ENCODE results near the gene MIGA2. TPM values are rescaled to one million over a fixed set of nuclear protein-coding genes. Genes with fewer than 3 reads are reported as not detected.
A peak's percentile ranks its signal among the peaks of the same experiment; 100 is the strongest.
"Not testable (repeated sequence)": the region's sequence is repeated elsewhere in the genome, so short reads cannot be mapped to it uniquely, and the experiment has no call there.

Gene MIGA2
- polyA plus RNA-seq, 3 donors: 22.9 to 33.4 (median 25.1) TPM

DNA sequence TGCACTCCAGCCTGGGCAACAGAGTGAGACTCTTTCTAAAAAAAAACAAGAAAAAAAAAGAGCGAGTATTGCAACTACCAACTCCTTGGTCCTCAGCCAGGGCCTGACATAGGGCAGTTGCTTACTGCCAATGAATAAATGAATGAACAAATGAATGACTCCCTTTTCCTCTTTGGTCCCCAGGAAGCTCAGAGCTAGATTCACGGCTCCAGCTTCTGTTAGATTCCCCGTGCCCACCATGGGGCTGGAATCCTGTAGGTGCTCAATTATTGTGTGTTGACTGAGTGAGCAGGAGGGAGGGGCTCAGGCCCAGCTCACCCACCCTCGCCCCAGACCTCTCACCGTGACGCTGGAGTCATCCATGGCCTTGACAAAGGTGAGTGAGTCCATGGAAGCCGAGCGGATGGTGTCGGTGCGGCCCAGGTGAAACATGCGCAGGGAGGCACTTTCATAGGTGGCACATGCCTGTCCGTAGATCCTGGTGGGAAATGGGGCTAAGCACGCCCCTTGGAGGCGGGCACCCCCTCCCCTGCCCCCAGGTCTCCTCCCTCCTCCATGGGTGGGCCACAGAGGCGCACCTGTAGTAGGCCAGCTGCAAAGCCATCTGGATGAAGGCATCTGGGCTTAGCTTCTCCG, 61.4 kb downstream of the MIGA2 start:
- DNase-seq: no peak

DNA sequence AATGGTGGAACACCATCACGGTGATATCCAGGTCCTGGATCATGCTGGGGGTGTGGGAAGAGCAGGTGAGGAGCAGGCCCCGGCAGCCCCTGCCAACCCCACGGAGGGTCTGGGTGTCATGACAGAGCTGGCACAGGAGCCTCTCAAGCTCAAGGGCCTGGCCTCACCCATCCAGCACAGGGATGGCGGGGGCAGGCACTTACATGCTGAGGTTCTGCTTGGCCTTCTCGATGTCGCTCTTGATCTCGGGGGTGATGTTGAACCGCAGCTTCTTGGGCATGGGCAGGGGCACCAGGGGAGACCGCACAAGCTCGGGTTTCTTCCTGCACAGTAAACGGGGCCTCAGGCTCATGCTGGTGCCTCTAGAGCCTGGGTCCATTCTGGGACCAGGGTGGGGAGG, 61.9 kb downstream of the MIGA2 start:
- DNase-seq: no peak

DNA sequence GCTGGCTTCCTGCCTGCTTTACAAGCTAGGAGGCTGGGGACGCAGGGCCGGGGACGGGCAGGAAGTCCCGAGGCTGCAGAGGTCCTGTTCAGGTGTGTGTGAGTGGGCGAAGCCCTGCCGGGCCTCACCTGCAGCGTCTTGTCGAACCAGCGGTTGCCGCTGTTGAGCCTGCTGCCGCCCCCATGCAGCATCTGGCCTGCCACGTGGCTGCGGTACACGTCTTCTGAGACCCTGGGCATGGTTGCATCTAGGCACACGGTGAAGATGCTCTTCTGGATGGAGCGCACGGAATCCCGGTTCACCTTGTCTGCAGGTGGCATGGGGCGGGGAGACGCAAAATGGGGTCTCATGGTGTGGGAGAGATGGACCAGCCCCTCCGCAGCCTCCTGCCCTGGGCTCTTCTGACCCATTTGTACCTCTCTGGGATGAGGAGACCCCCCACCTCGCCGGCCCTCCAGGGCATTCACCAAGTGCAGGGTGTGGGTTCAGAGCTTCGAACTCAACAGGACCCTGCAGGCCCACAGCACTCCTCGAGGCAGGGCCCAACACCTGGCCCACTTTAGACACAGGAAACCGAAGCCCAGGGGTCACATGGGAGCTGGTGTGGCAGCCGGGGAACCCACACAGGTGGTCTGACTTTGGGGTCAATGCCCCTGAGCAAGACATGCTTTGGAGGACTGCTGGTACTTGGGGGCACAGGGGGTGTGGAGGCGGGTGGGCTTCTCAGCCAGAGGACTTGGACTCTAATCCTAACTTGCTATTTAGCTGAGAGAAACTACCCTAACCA, 64.2 kb downstream of the MIGA2 start:
- DNase-seq: no peak

DNA sequence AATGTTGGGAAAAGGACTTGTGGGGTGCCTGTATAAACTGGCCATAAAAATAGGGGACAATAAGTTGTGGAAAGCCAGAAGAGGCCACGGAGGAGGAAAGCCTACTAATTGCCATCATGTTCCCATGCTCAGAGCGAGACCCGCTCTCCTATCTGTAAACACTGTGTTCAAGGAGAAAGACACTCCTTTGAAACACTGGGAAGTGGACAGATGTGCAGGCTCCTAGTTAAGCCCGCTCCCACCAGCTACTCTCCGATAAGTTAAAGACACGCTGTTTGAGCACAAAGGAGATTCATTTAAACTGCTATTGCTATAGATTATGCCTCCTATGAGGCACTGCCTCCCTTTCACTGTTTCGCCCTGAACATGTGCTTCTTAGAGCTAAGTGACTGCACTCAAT, 64.9 kb downstream of the MIGA2 start:
- DNase-seq: no peak

DNA sequence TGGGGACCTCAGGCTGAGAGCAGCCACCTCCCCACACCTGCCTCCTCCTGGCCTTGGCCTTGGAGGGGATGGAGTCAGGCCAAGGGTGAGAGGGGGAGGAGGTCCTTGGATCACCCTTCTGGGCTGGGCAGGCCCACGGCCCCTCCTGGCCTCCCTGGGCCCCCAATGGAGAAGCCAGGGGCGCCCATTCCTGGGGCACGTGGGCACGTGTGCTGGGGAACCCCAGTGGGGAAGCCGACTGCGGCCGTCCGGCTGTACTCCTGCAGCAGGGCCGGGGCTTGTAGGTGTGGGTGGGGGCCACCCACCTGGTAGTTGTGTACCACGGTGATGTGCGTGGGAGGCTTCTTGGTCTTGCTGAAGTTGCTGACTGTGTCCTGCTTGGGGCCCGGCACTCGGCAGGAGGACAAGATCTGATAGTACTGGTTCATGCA, 65.7 kb downstream of the MIGA2 start:
- no peak for DNase-seq

DNA sequence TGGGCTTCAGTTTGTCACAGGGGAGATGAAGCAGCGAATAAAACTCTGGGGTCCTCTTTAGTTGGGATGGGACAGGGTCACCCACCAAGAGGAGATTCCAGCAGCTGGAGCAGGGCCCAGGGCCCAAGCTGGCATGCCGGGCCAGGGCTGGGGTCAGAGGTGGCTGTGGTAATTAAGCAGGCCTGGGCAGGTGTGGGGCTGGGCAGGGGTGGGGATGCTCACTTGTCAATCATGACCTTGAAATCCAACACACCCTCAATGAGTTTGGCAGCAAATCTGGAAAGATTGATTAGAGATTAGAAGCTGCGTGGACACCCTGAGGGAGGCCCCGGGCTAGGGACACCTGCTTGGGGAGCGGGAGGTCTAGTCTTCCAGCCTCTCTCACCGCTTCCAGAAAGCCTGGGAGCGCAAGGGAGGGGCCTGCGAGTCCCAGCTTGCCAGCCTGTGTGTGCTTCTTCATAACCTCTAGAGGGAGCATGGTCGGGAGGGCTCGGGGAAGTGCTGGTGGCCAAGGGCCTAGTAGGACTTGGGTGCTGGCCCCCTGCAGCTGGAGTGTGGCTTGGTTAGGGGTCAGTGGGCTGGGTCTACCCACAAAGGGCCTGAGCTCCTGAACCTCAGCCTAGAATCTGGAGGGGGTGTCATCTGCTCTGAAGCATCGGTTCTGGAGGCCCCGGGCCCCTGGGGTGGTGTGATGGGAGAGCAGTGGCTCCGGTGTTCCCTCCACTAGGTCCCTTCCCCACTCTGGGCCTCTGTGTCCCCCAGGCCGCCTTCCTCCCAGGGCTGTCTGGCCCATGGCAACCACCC, 66.6 kb downstream of the MIGA2 start:
- DNase-seq: no peak

DNA sequence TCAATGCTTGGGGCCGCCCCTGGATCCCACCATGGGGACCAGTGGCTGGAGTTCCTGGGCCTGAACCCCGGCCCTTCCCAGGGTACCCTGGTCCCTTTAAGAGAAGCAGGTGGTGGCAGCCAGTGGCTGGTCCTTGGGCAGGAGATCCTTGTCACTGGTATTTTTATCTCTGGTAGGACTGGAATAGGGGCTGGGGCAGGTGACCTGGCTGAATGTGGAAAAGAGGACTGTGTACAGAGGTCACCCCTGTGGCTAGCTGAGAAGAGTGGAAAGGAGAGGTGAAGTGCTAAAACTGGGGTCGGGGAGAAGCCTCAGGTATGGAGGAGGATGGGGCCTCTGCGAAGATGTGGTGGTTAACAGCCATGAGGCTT, 67.2 kb downstream of the MIGA2 start:
- DNase-seq: no peak

DNA sequence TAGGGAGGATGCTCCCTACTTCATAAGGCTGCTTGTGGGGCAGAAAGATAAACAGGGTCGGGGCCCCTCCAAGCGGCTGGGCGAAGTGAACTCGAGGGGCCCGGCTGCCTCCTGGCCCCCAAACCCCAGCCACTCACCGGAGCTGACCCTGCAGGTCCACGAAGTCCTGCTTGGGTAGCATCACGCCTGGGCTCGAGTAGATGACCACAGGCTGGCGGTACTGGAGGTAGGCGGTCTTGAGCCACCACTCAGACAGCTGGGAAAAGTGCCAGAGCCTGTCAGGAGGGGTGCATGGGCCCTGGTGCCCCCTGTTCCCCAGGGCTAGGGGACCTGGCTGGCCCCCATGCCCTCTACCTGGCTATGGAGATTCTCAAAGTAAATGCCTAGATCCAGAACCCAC, 67.6 kb downstream of the MIGA2 start:
- DNase-seq: no peak

DNA sequence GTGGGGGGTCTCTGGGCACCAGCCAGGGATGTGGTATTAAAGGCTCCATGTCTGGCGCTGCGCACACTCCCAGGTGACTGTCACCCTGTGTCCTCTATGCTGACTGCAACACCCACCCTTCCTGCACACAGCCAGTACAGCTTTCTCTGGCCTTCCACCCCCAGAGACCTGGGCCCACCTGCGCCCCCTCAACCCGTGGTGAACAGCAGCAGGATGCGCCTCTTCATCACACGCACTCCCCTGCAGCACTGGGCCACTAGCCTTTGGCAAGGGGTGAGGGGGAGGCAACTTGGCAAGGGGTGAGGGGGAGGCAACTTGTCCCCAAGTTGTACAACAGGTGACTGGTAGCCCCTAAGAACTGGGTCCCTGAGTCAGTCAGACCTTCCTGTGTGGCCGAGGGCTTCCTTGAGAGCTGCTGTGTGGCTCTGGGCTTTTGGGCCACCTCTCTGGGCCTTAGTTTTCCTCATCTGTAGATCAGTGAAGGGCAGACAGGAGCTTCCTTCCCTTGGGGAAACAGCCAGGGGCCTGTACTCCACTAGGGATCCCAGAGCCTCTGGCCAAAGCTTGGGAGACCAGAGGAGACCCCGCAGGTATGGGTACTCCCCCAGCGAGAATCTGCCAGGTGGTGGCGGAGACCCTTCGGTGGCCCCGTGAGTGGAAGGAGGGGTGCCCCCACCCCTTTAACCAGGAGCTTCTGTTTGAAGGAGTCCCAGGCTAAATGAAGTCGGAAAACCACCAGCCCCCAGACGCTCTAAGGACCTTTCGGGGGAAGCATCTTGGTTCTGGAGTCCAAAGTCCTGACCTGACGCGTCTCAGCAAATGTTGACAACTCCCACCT, 69.7 kb downstream of the MIGA2 start:
- no peak for DNase-seq

DNA sequence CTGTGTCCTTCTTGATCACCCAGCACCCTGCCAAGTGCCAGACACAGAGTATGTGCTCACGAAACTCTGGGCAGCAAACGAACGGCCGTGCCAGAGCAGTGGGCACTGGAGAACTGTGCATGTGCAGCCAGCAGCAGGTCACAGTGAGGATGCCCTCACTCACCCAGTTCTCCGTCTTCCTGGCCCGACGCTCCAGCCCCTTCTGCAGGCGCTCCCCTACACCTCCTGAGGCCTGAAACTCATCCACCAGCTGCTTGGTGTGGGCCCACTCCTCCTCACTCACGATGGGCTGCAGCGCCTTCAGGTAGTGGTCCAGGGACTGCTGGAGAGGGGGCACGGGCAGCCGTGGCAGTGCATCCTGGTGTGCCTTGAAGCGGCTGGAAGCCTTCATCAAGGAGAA, 71.2 kb downstream of the MIGA2 start:
- no peak for DNase-seq

DNA sequence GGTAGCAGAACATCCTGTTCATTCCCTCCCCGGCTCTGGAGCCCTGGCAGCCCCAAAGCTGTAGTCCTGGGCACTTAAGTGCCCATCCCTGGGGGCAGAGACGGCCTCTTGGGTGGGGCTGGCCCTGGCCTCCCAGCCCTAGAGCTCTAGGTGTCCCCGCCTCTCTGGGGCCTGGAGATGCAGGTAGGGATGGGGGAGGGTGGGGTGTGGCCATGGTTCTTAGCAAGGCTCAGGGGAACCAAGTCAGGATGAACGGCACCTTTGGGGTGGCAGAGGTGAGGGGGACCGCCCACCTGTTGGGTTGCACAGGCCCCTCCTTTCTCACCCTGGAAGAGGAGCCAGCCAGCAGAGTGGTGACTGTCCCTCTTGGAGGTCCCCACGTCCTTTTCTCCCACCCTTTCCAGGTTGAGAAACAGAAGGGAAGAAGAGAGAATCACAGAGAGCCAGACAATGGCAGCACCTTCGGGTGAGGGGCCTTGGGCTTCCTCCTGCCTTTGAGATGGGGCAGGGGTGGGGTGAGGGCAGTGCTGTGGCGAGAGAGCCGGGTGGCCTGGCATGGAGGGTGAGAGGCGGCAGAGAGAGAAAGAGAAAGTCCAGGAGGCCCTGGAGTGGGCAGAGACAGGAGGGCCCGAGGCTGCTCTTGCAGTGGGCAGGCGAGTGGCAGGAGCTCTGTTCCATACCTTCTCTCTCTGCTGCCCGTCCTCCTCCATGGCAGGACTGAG, 71.8 kb downstream of the MIGA2 start:
- DNase-seq: no peak

DNA sequence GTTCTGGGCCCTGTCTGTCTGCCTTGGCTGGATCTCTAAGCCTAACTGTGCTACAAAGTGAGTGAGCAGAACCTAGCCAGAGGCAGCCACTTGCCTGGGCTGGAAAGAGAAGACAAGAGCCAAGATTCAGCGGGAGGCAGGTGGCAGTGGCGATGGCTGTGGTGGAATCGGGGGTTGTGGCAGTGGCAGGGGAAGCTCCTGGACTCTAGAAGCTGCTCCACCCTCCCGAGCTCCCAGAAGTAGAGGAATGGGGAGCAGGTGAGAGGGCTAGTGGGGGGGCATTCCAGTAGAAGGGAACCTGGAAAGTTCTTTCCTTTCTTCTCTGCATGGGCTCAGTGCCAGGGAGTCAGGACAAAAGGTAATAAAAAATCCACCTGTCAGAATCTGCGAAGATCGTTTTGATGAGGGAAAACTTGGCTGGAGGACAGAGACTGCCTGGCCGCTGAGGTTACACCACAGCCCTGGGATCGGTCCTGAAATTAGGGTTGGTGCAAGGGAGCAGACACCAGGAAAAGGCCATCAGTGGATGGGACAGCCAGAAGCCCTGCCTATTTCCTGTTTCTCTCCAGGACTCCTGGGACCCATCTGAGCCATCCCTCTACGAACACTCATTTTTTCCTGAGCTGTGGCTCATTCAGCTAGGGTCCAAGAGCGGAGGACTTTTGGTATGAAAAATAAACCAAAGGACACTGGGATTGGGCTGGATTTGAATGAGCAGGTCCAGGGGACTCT, 72.5 kb downstream of the MIGA2 start:
- no peak for DNase-seq

DNA sequence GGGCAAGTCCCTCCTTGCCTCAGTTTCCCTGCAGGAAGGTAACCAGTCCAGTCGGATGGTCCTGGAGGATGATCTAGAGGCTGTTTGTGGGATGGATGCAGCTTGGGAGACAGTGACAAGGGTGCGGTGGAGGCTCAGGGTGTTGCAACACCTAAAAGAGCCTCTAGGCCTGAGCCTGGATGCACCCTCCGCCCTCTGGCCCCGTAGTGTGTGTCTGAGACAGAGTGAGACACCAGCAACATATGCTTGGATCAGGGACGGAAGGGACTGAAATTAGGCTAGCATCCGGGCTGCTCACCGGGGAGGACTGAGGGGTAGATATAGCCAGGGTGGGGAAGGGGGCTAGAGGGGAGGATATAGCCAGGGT, 73.1 kb downstream of the MIGA2 start:
- no peak for DNase-seq

DNA sequence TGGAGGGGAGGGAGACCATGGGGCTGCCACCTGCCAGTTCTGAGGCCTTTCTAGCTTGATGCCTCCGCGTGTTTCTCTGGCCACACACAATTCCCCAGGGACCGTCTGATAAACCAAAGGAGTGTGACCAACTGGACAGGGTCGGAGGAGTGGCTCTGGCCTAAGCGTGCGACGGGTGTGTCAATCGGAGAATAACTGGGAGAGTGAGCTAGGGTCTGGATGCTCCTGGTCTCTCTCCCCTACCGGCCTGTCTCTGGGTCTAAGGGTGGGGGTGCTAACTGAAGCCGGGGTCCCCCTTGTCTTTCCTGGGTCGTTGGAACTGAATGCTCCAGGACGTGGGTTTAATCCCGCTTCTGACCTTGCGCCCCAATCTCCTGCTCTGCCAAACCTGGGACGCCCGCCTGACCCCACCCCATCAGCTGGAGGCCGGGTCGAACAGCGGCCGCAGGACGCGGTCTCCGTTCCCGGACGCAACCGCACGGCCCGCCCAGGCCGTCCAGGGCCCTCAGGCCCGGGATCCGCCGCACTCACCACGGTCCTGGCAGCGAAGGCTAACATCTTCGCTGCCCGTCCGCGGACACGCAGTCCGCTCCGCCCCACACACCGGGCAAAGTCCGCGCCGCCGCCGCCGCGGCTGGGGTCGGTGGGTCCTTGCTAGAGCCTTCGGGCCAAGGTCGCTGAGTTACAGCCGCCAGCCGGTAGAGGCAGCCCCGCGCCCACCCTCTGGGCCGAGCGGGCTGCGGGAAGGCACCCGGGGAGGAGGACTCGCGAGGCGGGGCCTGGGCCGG, 73.7 kb downstream of the MIGA2 start:
- no peak for DNase-seq

DNA sequence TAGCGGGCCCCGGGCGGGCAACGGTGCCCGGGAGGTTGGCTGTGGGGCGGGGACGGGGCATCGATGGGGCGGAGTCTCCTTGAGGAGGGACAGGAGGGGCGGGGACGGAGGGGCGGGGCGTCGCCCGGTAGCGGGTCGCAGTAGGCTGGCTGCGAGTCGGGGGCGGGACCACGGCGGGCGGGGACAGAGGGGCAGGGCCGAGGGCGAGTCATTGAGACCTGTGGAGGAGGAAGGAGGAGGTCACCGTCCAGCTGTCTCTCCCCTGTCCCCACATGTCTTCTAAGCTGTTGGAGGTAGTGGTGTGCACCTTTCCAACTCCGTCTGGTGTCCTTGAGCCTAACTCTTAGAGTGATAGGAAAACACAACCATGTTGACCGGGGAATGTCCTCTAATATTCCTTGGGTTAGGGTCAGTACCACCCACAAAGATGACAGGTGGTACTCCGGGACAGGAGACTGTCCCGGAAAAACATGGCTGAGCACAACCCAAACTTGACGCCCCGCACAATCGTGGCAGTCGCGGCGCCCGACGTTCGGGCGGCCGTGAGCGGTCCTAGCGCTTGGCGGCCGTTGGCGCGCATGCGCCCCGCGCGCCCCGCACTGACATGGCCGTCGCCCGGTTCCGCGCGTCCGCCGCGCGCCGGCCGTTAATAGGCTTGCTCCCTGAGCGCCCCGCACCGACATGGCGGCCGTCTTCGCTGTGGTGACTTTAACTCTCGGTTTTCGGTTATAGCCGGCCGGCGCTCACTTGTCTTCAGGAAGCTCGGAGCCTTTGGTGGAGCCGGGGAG, 74.5 kb downstream of the MIGA2 start, which contains the start of the genes CRAT and PTPA:
Gene CRAT, minus strand, starts transcription at position 54 of the 788 bp plus-strand sequence. CDS start 284 bp downstream, outside the sequence.
Gene PTPA, plus strand, starts transcription at position 676 of the 788 bp plus-strand sequence. CDS start 186 bp downstream, outside the sequence.
- DNase-seq: peak; percentile 91

DNA sequence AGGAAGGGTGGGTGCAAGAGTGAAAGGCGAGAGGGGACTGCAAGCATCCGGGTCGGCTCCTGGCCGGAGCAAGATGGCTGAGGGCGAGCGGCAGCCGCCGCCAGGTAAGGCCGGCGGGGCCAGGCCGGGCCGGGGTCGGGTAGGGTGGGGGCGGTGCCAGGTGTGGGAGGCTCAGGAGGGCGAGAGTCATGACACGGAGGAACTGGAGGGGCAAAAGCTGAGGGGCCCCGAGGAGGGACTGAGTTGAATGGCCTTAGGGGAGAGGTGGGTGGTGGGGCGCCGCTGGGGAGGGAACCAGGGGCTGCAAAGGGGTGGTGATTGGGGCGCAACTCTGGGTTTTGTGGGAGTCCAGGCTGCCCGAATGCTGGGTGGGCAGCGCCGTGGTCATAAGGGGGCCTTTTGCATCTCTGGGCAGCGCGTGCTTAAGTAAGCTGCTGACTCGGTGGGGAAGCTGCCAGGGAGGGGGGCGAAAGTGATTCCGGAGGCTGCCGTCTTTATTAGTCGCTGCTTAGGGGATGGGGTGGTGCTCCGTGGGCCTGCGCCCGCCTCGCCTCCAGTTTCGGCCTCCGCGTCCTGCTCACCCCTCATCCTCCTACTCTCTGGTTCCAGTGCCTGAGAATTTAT, 75.2 kb downstream of the MIGA2 start:
- no peak for DNase-seq

DNA sequence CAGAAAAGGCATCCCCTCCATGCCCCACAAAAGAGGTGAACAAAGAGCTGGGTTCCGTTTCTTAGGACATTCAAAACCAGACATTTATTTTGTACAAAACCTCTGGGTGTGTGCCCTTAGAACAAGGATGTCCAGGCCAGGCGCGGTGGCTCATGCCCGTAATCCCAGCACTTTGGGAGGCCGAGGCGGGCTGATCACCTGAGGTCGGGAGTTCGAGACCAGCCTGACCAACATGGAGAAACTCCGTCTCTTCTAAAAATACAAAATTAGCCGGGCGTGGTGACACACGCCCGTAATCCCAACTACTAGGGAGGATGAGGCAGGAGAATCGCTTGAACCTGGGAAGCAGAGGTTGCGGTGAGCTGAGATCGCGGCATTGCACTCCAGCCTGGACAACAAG, 76.1 kb downstream of the MIGA2 start:
- not testable (repeated sequence) for DNase-seq

DNA sequence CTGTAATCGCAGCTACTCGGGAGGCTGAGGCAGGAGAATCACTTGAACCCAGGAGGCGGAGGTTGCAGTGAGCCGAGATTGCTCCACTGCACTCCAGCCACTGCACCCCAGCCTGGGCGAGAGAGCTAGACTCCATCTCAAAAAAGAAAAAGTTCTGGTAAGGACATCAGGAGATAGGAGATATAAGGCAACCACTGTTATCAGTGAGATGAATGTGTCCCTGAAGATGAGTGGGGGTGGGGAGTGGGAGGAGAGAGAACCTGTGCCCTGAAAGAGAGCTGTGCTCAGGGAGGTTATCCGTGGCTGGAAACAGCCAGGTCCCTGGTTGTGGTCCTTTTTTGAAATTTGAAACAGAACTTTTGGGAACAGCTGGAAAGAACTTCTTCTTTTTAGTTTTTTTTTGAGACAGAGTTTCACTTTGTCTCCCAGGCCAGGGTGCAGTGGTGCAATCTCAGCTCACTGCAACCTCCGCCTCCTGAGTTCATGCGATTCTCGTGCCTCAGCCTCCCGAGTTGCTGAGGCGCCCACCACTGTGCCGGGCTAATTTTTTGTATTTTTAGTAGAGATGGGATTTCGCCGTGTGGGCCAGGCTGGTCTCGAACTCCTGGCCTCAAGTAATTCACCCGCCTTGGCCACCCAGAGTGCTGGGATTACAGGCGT, 77.3 kb downstream of the MIGA2 start:
- DNase-seq: no peak

All from renal pelvis (tissue), 4 donors.